ENCODE results near the gene CRNKL1.
A peak's percentile ranks its signal among the peaks of the same experiment; 100 is the strongest.

CRNKL1 gene

GRCh38 chr20:20018366-20018765 is 33.9 kb downstream of the CRNKL1 start:
- ChIA-PET POLR2A (no interaction called here), CTCF (interaction anchor here (1.2 to 3.8 kb wide), 6 partner anchors 10 to 325 kb away, joined by 3 to 17 read pairs (median 8); partner anchors contain the start of genes CFAP61 and CRNKL1)
- TF ChIP-seq, protein P1, sequence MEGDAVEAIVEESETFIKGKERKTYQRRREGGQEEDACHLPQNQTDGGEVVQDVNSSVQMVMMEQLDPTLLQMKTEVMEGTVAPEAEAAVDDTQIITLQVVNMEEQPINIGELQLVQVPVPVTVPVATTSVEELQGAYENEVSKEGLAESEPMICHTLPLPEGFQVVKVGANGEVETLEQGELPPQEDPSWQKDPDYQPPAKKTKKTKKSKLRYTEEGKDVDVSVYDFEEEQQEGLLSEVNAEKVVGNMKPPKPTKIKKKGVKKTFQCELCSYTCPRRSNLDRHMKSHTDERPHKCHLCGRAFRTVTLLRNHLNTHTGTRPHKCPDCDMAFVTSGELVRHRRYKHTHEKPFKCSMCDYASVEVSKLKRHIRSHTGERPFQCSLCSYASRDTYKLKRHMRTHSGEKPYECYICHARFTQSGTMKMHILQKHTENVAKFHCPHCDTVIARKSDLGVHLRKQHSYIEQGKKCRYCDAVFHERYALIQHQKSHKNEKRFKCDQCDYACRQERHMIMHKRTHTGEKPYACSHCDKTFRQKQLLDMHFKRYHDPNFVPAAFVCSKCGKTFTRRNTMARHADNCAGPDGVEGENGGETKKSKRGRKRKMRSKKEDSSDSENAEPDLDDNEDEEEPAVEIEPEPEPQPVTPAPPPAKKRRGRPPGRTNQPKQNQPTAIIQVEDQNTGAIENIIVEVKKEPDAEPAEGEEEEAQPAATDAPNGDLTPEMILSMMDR (IDR thresholded peaks at IDR 0.05; ENCODE audit: control extremely low read depth, extremely low read depth, low read depth, missing control alignments), result no peak
- DNase-seq (ENCODE audit: extremely low spot score), result no peak

GRCh38 chr20:20017844-20018185 is 34.5 kb downstream of the CRNKL1 start:
- ChIA-PET POLR2A (interaction anchor here (0.5 kb wide), 1 partner anchor 73 kb away, joined by 3 read pairs; no protein-coding TSS in a partner anchor), CTCF (interaction anchor here (1.2 to 3.8 kb wide), 9 partner anchors 10 to 325 kb away, joined by 3 to 17 read pairs (median 3); partner anchors contain the start of genes CFAP61 and CRNKL1)
- TF ChIP-seq, protein P1 (IDR thresholded peaks at IDR 0.05; ENCODE audit: control extremely low read depth, extremely low read depth, low read depth, missing control alignments), result no peak
- DNase-seq (ENCODE audit: extremely low spot score), result peak; percentile 28

DNA sequence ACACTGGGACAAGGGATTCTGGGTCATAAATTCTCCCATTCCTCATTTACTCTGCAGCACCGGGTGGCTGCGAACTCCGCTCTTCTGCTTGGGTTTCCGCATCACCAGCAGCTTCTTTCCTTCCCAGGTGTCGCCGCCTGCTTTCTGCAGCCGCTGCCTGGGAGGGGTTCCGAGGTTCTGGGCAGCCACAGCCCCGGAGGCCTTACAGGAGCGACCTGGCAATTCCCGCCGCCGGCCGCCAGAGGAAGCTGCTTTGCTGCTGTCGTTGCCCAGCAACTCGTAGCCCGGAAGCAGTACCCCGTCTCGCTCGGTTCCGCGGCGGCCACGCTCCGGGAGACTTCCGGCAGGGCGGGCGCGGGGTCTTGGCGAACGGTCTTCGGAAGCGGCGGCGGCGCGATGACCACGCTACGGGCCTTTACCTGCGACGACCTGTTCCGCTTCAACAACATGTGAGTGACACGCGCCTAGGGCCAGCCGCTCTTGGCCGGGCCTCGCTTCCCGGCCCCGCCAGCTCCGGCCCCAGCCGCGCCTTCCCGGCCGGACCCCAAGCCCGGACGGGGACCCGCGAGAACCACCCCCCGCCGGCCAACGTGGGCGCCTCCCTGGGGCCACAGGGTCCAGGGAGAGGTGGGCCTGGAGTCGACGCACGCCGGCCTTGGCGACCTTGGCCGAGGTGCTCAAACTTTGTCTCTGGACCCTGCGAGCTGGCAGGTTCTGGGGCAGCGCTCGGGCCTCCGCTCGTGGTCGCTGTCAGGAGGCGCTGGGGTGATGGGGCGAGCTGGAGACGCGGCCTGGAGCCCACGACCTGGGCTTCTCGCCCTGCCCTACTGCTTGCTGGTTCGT is 35.0 kb downstream of the CRNKL1 start, which contains the start of gene NAA20:
Gene NAA20 (plus strand): TSS at position 362 of the 843 bp plus-strand sequence. CDS start 35 bp downstream, at position 397.
- CTCF ChIA-PET, result interaction anchor here (0.6 to 3.8 kb wide), 19 partner anchors 9 to 696 kb away, joined by 3 to 20 read pairs (median 3); partner anchors contain the start of genes CFAP61 and CRNKL1
- TF ChIP-seq, protein P1 (IDR thresholded peaks at IDR 0.05; ENCODE audit: control extremely low read depth, extremely low read depth, low read depth, missing control alignments), result peak; percentile 80
- peak; percentile 96 for DNase-seq (ENCODE audit: extremely low spot score)
- POLR2A ChIA-PET, result interaction anchor here (0.5 kb wide), 1 partner anchor 72 kb away, joined by 3 read pairs; no protein-coding TSS in a partner anchor

DNA sequence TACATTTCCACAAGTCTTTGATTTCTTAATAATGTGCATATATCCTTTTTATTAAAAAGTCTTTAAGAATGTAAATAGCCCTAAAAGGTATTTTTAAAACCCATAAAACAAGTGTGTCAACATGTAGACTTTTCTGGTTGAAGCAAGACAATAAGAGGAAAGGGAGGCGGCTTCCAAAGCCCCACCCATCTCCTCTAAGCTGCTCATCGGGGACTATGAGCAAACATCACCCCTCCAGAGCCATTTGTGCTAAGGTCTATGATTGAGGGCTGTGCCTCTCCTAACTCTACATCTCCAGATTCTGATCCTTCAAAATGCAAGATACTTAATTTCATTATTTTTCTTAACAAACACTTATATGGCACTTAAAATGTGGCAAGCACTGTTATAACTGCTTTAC is 37.6 kb downstream of the CRNKL1 start:
- TF ChIP-seq, protein P1 (IDR thresholded peaks at IDR 0.05; ENCODE audit: control extremely low read depth, extremely low read depth, low read depth, missing control alignments), result no peak
- CTCF ChIA-PET, result interaction anchor here (1.2 to 3.8 kb wide), 3 partner anchors 10 to 21 kb away, joined by 3 to 20 read pairs (median 16); no protein-coding TSS in a partner anchor
- POLR2A ChIA-PET, result no interaction called here
- DNase-seq (ENCODE audit: extremely low spot score), result no peak

GRCh38 chr20:20012541-20012940 is 39.7 kb downstream of the CRNKL1 start:
- TF ChIP-seq, protein P1 (IDR thresholded peaks at IDR 0.05; ENCODE audit: control extremely low read depth, extremely low read depth, low read depth, missing control alignments), result no peak
- no peak for DNase-seq (ENCODE audit: extremely low spot score)
- POLR2A ChIA-PET, result interaction anchor here (0.6 kb wide), 1 partner anchor 28 kb away, joined by 4 read pairs; no protein-coding TSS in a partner anchor
- CTCF ChIA-PET, result interaction anchor here (1.1 to 1.6 kb wide), 2 partner anchors 16 to 18 kb away, joined by 3 read pairs; no protein-coding TSS in a partner anchor

DNA sequence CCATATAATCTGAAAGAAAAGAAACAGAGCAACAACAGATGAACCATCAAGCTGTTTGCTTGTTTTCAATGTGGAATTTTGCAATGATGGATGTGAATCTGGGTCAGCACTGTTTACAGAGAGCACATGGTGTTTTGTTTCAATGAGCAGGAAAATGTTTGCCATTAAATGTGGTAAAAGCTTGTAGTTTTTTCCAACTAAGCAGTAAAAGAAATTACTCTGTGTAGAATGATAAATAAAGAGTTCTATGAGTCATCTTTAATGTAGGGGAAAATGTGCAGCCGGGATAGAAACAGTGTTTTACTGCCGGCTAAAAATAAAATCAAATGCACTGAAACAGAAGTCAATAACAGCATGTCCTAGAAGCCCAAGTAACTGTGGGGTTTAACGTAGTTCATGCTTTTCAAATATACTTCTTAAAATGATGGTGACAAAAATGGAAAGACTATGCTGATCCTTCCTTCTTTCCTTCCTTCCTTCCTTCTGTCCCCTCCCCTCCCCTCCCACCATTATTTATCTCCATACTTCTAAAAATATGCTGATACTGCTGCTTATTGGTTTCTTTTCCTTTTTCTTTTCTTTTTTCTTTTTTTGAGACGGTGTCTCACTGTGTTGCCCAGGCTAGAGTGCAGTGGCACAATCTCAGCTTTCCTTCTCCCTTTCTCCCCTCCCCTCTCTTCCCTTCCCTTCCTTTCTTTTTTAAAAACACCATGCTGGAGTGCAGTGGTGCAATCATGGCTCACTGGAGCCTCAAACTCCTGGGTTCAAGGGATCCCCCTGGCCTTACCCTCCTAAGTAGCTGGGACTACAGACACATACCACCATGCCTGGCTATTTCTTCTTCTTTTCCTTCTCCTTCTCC is 41.4 kb downstream of the CRNKL1 start:
- CTCF ChIA-PET, result interaction anchor here (0.8 kb wide), 1 partner anchor 9 kb away, joined by 3 read pairs; no protein-coding TSS in a partner anchor

More for the DNA sequence above, 41.4 kb downstream of the CRNKL1 start:
- TF ChIP-seq, protein P1 (IDR thresholded peaks at IDR 0.05; ENCODE audit: control extremely low read depth, extremely low read depth, low read depth, missing control alignments), result no peak
- POLR2A ChIA-PET, result no interaction called here
- DNase-seq (ENCODE audit: extremely low spot score), result no peak

Data from GM10248 (cell line).